ENCODE results near the gene VMP1.
"Not testable (repeated sequence)": the region's sequence is repeated elsewhere in the genome, so short reads cannot be mapped to it uniquely, and the experiment has no call there.

- TF ChIP-seq EZH2 (IDR thresholded peaks at IDR 0.05; ENCODE audit: borderline replicate concordance, low read depth, low read length, poor library complexity, severe bottlenecking); CTCF (conservative IDR thresholded peaks at IDR 0.05; ENCODE audit: low read depth, low read length): not testable (repeated sequence)
Observed at GRCh38 chr17:59755069-59755468, 47.6 kb downstream of the VMP1 start.

Data from A673 (cell line).